Tibial nerve (tissue), 3 donors: ENCODE measurements around the gene ADIRF.

ENCODE experiments used
- POLR2A ChIP-seq, 2 donors: fragments of 450-650 bp; IDR thresholded peaks; one replicate each; pipeline ENCODE4 v1.6.1; 2017; ENCODE audit warnings: antibody characterized with exemption in 2 of 2, mild to moderate bottlenecking in 2 of 2, moderate library complexity in 2 of 2
- TF ChIP-seq, protein P1 (sequence below), 5 experiments: fragments of 200-600 bp in 3 of 5; fragments of 450-650 bp in 2 of 5; sonication (generic) in 3 of 5; IDR thresholded peaks; one replicate each; pipeline ENCODE4 v1.5.1; 2016 to 2019; ENCODE audit warnings: antibody characterized with exemption in 5 of 5, mild to moderate bottlenecking in 3 of 5, moderate library complexity in 2 of 5

DNA sequence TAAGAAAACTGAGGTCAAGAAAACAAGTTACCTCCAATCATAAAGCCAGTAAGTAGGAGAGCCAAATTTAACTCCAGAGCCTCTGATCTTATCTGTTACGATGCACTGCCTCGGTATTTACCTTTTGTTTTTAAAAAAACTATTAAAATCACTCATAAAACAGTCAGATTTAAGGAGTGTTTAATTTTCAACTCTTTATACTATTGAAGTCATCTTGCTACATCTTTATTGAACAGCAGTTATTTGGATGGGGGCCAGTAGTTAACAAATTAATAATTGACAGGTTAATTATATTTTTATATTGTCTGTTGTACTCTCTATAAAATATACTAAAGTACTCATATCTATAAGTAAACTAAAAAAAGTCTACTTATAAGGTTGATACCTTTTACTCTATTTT, 24.6 kb downstream of the ADIRF start:
- TF ChIP-seq, protein P1, sequence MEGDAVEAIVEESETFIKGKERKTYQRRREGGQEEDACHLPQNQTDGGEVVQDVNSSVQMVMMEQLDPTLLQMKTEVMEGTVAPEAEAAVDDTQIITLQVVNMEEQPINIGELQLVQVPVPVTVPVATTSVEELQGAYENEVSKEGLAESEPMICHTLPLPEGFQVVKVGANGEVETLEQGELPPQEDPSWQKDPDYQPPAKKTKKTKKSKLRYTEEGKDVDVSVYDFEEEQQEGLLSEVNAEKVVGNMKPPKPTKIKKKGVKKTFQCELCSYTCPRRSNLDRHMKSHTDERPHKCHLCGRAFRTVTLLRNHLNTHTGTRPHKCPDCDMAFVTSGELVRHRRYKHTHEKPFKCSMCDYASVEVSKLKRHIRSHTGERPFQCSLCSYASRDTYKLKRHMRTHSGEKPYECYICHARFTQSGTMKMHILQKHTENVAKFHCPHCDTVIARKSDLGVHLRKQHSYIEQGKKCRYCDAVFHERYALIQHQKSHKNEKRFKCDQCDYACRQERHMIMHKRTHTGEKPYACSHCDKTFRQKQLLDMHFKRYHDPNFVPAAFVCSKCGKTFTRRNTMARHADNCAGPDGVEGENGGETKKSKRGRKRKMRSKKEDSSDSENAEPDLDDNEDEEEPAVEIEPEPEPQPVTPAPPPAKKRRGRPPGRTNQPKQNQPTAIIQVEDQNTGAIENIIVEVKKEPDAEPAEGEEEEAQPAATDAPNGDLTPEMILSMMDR (IDR thresholded peaks at IDR 0.05) = no peak
- no peak for TF ChIP-seq POLR2A (IDR thresholded peaks at IDR 0.05)
